Ovary (tissue), 9 donors: ENCODE measurements around the gene AFTPH. TPM values are rescaled to one million over a fixed set of nuclear protein-coding genes. Genes with fewer than 3 reads are reported as not detected.

ENCODE experiments used
- DNase-seq, 5 donors: peaks; one replicate each; pipeline ENCODE4 v3.0.0-alpha.2; 2019 to 2020
- H3K27ac ChIP-seq, 2 donors: fragments of 200-600 bp; one replicate each; pipeline versions ENCODE4 v1.5.1 to v1.8.0; 2019 to 2022
- H3K27me3 ChIP-seq: fragments of 200-600 bp; one replicate; pipeline ENCODE4 v1.8.0; 2022
- H3K36me3 ChIP-seq: fragments of 200-600 bp; sonication (generic); one replicate; pipeline ENCODE4 v1.5.1; 2019
- H3K4me1 ChIP-seq: one replicate; pipeline ENCODE4 v1.8.1; 2013; ENCODE audit warnings: mild to moderate bottlenecking, moderate library complexity; ENCODE audit not compliant: insufficient read depth
- H3K4me3 ChIP-seq: fragments of 200-600 bp; sonication (generic); one replicate; pipeline ENCODE4 v1.5.1; 2017
- H3K9me3 ChIP-seq, 2 donors: fragments of 200-600 bp in 1 of 2; sonication (generic) in 1 of 2; one replicate each; pipeline versions ENCODE4 v1.5.1 to v1.8.1; 2013 to 2019; ENCODE audit warnings: mild to moderate bottlenecking in 1 of 2, moderate library complexity in 1 of 2
- EP300 ChIP-seq: sonication (generic); formaldehyde crosslinking; IDR thresholded peaks from one replicate; pipeline ENCODE4 v1.6.1; 2017; ENCODE audit warnings: antibody characterized with exemption
- POLR2A ChIP-seq: fragments of 450-650 bp; IDR thresholded peaks from one replicate; pipeline ENCODE4 v1.6.1; 2017; ENCODE audit warnings: antibody characterized with exemption, mild to moderate bottlenecking, moderate library complexity
- WGBS, 3 donors: extraction: QIAGEN DNeasy Blood & Tissue Kit in 1 of 3; methylation state at CpG; one replicate each; pipeline versions ENCODE4 v1.1.5 to v1.1.7; 2013 to 2017; 5-methylcytosine and 5-hydroxymethylcytosine counted together
- intact Hi-C, 4 donors: fragments of 100-400 bp; cut with DNase I; formaldehyde crosslinking; loops; one replicate each; pipeline versions ENCODE4 v1.11.0 to v1.15.1; 2022 to 2023
- polyA plus RNA-seq, 2 donors: library from polyadenylated mRNA; stranded (reverse); fragments of 200-250 nt in 1 of 2; fragments of 350-450 nt in 1 of 2; fragmentation: Illumina TruSeq in 1 of 2; extraction: RNeasy Lipid Tissue Mini Kit (QIAGEN cat#74804) in 1 of 2; gene quantifications; one replicate each; pipeline ENCODE4 v1.2.3, GENCODE V29; 2013 to 2014
- total RNA-seq, 7 donors: library from RNA; depleted of rRNA in 2 of 7; stranded (reverse); fragments of >200 nt in 2 of 7; fragmentation: NEBNext Ultra II Directional in 3 of 7; extraction: Animal tissue kit (Norgen Biotek cat#: 25700) in 3 of 7; gene quantifications; one replicate each; pipeline versions ENCODE4 v1.1.0 to v1.2.4, GENCODE V29; 2016 to 2023
- TF ChIP-seq, protein P1 (sequence below), 3 donors: fragments of 450-650 bp in 2 of 3; fragments of 200-600 bp in 1 of 3; IDR thresholded peaks; one replicate each; pipeline versions ENCODE4 v1.5.1 to v1.8.0; 2016 to 2022; ENCODE audit warnings: antibody characterized with exemption in 3 of 3, mild to moderate bottlenecking in 1 of 3
- donor health status: DM: no; HTN: no; CAD: no; lungs with moderate emphysema.
- donor health status: DM: no; HTN: no; CAD: no.
- donor health status: Bipolar disorder and iron deficiency.
- donor health status: DM: yes; HTN: yes; CAD: no.
- donor health status: DM: no; HTN: no; CAD: no.
- donor health status: DM: yes; HTN: yes; CAD: no.

The AFTPH gene
- total and polyA plus RNA-seq, 9 donors = 18.5 to 33.8 (median 27.6) TPM

DNA sequence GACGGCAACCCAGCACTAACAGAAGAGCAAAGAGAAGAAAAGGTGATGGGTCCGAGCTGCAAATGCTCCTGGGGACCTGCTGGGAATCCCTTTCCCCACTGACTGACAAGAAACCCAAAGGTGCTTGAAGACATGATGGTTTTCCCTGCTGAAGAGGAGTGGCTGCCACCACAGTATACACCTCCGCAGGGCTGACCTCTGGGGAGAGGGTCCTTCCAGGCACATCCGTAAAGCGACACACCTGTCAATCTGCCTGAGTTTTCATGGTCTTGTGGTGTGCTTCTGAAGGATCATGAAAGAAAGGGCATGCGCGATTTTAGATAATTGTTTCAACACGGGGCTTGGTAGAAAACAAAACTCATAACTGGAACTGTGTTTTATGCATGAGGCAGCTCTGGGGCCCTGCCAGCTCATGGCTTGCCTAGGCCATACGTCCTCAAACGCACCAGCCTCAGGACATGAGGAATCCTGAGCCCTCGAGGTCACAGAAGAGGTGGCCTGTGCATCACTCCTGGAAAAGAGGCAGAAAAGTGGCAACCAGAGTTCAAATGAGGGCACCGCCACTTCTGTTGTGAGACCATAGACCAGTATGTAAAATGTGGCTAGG lies 77.8 kb downstream of the AFTPH start:
- no peak overlapping the region for H3K27ac ChIP-seq
- intact Hi-C loops = loop anchor here in 2 of 4 donors (5.0 kb wide), 2 partner anchors 265 to 1415 kb away; no protein-coding TSS in a partner anchor
- no peaks in the 10 kb centered on the region for H3K9me3 ChIP-seq
- H3K36me3 ChIP-seq = no peaks in the 10 kb centered on the region
- no peaks in the 10 kb centered on the region for H3K27me3 ChIP-seq
- no peak overlapping the region for H3K4me3 ChIP-seq
- WGBS, 3 donors = 52 to 71% (median 54%) methylated on average over 12 of the region's 12 CpGs
- H3K4me1 ChIP-seq = peaks cover 2% of the 10 kb centered on the region
- DNase-seq = no peak
- no peak for TF ChIP-seq POLR2A
- TF ChIP-seq, protein P1, sequence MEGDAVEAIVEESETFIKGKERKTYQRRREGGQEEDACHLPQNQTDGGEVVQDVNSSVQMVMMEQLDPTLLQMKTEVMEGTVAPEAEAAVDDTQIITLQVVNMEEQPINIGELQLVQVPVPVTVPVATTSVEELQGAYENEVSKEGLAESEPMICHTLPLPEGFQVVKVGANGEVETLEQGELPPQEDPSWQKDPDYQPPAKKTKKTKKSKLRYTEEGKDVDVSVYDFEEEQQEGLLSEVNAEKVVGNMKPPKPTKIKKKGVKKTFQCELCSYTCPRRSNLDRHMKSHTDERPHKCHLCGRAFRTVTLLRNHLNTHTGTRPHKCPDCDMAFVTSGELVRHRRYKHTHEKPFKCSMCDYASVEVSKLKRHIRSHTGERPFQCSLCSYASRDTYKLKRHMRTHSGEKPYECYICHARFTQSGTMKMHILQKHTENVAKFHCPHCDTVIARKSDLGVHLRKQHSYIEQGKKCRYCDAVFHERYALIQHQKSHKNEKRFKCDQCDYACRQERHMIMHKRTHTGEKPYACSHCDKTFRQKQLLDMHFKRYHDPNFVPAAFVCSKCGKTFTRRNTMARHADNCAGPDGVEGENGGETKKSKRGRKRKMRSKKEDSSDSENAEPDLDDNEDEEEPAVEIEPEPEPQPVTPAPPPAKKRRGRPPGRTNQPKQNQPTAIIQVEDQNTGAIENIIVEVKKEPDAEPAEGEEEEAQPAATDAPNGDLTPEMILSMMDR (IDR thresholded peaks at IDR 0.05) = no peak
- no peak for TF ChIP-seq EP300

DNA sequence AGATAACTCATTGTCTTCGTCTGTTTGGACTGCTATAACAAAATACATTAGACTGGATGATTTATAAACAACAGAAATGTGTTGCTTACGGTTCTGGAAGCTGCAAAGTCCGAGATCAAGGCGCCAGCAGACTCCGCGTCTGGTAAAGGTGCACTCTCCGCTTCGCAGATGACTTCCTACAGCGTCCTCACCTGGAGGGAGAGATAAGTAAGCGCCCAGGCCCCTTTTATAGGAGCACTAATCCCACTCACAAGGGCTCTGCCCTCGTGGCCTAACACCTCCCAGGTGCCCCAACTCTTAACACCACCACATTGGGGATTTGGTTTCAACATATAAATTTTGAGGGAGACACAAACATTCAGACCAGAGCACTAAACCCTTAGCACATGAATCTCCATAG lies 78.3 kb downstream of the AFTPH start:
- TF ChIP-seq POLR2A (no peak), EP300 (no peak)
- TF ChIP-seq, protein P1 (IDR thresholded peaks at IDR 0.05) = no peak
- intact Hi-C loops = loop anchor here in 2 of 4 donors (5.0 kb wide), 2 partner anchors 265 to 1415 kb away; no protein-coding TSS in a partner anchor
- no peak overlapping the region for H3K27ac ChIP-seq
- H3K36me3 ChIP-seq = no peaks in the 10 kb centered on the region
- H3K27me3 ChIP-seq = no peaks in the 10 kb centered on the region
- DNase-seq = no peak
- peaks cover 2% of the 10 kb centered on the region for H3K4me1 ChIP-seq
- WGBS, 3 donors = 89 to 90% (median 89%) methylated on average over 11 of the region's 11 CpGs
- no peak overlapping the region for H3K4me3 ChIP-seq
- H3K9me3 ChIP-seq = no peaks in the 10 kb centered on the region

DNA sequence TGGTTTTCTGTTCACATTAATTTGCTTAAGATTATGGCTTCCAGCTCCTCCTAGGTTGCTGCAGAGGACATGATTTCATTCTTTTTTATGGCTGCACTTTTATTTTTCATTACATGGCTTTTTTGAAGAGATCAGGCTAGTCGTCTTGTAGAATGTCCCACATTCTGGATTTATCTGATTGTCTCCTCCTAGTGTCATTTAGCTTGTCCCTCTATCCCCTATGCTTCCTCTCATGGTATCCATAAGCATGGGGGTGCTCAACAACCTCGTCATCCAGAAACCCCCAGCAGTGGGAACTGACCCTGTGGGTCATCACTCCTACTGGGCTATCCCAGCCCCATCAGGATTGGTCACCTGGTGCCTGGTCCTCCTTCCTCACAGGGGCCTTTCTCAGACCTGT lies 80.0 kb downstream of the AFTPH start:
- TF ChIP-seq, protein P1 (IDR thresholded peaks at IDR 0.05) = no peak
- TF ChIP-seq POLR2A (no peak), EP300 (no peak)
- intact Hi-C loops = loop anchor here in 2 of 4 donors (5.0 kb wide), 2 partner anchors 263 to 1417 kb away; no protein-coding TSS in a partner anchor

DNA sequence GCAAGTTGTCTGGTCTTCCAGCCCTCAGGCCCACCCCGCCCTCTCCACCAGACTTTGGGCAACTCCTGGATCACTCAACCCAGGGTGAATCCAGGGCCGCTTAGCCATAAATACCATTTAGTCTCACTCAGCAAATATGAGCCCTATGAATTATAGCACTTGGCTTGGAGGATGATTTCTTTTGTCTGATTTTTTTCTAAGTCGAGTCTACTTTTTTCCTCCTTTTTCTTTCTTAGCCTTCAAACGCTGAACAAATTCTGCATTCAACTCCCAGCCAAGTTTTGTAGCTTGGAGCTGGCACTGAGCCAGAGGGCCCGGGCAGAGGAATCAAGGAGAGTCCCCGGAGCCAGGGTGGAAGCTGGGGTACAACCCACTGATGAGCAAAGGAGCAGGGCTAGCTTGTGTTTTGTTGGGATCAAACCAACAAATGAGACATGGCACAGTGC lies 80.9 kb downstream of the AFTPH start:
- DNase-seq = peak; percentile 49 to 73 (median 56)
- WGBS, 3 donors = 13 to 21% (median 16%) methylated on average over 6 of the region's 6 CpGs
- Histone ChIP-seq H3K9me3 (no peaks in the 10 kb centered on the region), H3K27me3 (no peaks in the 10 kb centered on the region), H3K4me1 (peaks cover 6% of the 10 kb centered on the region), H3K27ac (no peak overlapping the region), H3K36me3 (no peaks in the 10 kb centered on the region), H3K4me3 (no peak overlapping the region)
- intact Hi-C loops = no loop called here
- TF ChIP-seq EP300 = no peak
- TF ChIP-seq, protein P1 (IDR thresholded peaks at IDR 0.05) = no peak
- no peak for TF ChIP-seq POLR2A

More for the DNA sequence above, 80.0 kb downstream of the AFTPH start:
- DNase-seq = no peak
- Histone ChIP-seq H3K4me1 (peaks cover 5% of the 10 kb centered on the region), H3K27ac (no peak overlapping the region), H3K36me3 (no peaks in the 10 kb centered on the region), H3K4me3 (no peak overlapping the region), H3K9me3 (no peaks in the 10 kb centered on the region), H3K27me3 (no peaks in the 10 kb centered on the region)
- 87 to 89% (median 88%) methylated on average over 2 of the region's 2 CpGs for WGBS, 3 donors
